IMR-90 (cell line): Measurements from ENCODE around the gene ARHGAP23. TPM values are rescaled to one million over a fixed set of nuclear protein-coding genes. Genes with fewer than 3 reads are reported as not detected.

Source experiments
- ATAC-seq: fragments of 200-7000 bp; cut with Tn5 transposase; 2 replicates; pipeline ENCODE4 v1.9.1; 2020; ENCODE audit warnings: low read depth, mild to moderate bottlenecking, moderate library complexity
- BruUV-seq: library from RNA; stranded (reverse); fragments of 400-500 nt; replicated peaks from 2 replicates; lab custom pipeline; 2021; lab: Mats Ljungman, UMichigan
- CTCF ChIA-PET: fragments of 300-600 bp; formaldehyde crosslinking; extraction: SDS; loops from one replicate; lab custom pipeline; 2021; ENCODE audit warnings: antibody characterized with exemption; lab: Yijun Ruan, JAX
- POLR2A ChIA-PET: fragments of 300-600 bp; sonication (Branson Sonifier 250); formaldehyde crosslinking; loops from one replicate; lab custom pipeline; 2022; ENCODE audit warnings: antibody characterized with exemption; ENCODE audit not compliant: unreplicated experiment; lab: Charles Lee
- DNase-seq: peaks from one replicate; pipeline ENCODE4 v3.0.0; 2013
- H2AFZ ChIP-seq: replicated peaks from 2 replicates; pipeline ENCODE3; 2013; ENCODE audit warnings: low read length, mild to moderate bottlenecking; ENCODE audit not compliant: poor library complexity
- H2AK5ac ChIP-seq: 2 replicates; pipeline ENCODE4 v1.6.1; 2013; ENCODE audit warnings: low read depth, low read length, inconsistent platforms
- H2AK9ac ChIP-seq: replicated peaks from 2 replicates; pipeline ENCODE3; 2013; ENCODE audit warnings: mild to moderate bottlenecking, low read depth, low read length, moderate library complexity; ENCODE audit not compliant: poor library complexity
- H2BK120ac ChIP-seq: 2 replicates; pipeline ENCODE4 v1.6.1; 2013; ENCODE audit warnings: low read depth, low read length, inconsistent platforms
- H2BK15ac ChIP-seq: 3 replicates; pipeline ENCODE4 v1.6.1; 2013; ENCODE audit warnings: low read depth, low read length, inconsistent platforms
- H2BK20ac ChIP-seq: 2 replicates; pipeline ENCODE4 v1.6.1; 2013; ENCODE audit warnings: low read depth, mild to moderate bottlenecking, inconsistent platforms, low read length, moderate library complexity
- H2BK5ac ChIP-seq: 2 replicates; pipeline ENCODE4 v1.6.1; 2013; ENCODE audit warnings: mild to moderate bottlenecking, low read depth, low read length, inconsistent platforms; ENCODE audit not compliant: poor library complexity, severe bottlenecking
- H3K14ac ChIP-seq: replicated peaks from 2 replicates; pipeline ENCODE4 v1.6.1; 2013; ENCODE audit warnings: low read depth, low read length, inconsistent platforms
- H3K18ac ChIP-seq: 2 replicates; pipeline ENCODE4 v1.6.1; 2013; ENCODE audit warnings: low read depth, low read length, control low read depth
- H3K23ac ChIP-seq: 2 replicates; pipeline ENCODE4 v1.6.1; 2013; ENCODE audit warnings: low read depth, low read length, inconsistent platforms
- H3K27ac ChIP-seq: 2 replicates; pipeline ENCODE4 v1.5.1; 2013; ENCODE audit warnings: mild to moderate bottlenecking, control low read depth, low read length; ENCODE audit not compliant: insufficient read depth
- H3K27me3 ChIP-seq: 2 replicates; pipeline ENCODE4 v1.6.1; 2013; ENCODE audit warnings: low read length; ENCODE audit not compliant: control insufficient read depth, insufficient read depth
- H3K36me3 ChIP-seq: 2 replicates; pipeline ENCODE4 v1.6.1; 2013; ENCODE audit warnings: low read length, mixed read lengths; ENCODE audit not compliant: control insufficient read depth, insufficient read depth
- H3K4ac ChIP-seq: 2 replicates; pipeline ENCODE4 v1.6.1; 2013; ENCODE audit warnings: low read depth, low read length, inconsistent platforms
- H3K4me1 ChIP-seq: 2 replicates; pipeline ENCODE4 v1.6.1; 2013; ENCODE audit warnings: low read length, mixed read lengths; ENCODE audit not compliant: control insufficient read depth, insufficient read depth
- H3K4me2 ChIP-seq: 2 replicates; pipeline ENCODE4 v1.6.1; 2013; ENCODE audit warnings: low read depth, mild to moderate bottlenecking, control low read depth, low read length, moderate library complexity
- H3K4me3 ChIP-seq: 2 replicates; pipeline ENCODE4 v1.5.1; 2013; ENCODE audit warnings: low read depth, mild to moderate bottlenecking, control low read depth, low read length, moderate library complexity; ENCODE audit not compliant: insufficient read depth
- H3K56ac ChIP-seq: 2 replicates; pipeline ENCODE4 v1.6.1; 2013; ENCODE audit warnings: low read length, inconsistent platforms; ENCODE audit not compliant: insufficient read depth; ENCODE audit errors: extremely low read depth
- H3K79me1 ChIP-seq, 2 experiments: 2 replicates each; pipeline ENCODE4 v1.6.1; 2013; ENCODE audit warnings: low read length in 2 of 2, inconsistent platforms in 1 of 2, low read depth in 1 of 2
- H3K9ac ChIP-seq: 2 replicates; pipeline ENCODE4 v1.6.1; 2013; ENCODE audit warnings: low read depth, low read length, control low read depth
- H3K9me1 ChIP-seq: 2 replicates; pipeline ENCODE4 v1.6.1; 2013; ENCODE audit warnings: low read length, inconsistent platforms; ENCODE audit not compliant: insufficient read depth
- H3K9me3 ChIP-seq: 2 replicates; pipeline ENCODE4 v1.6.1; 2013; ENCODE audit warnings: low read length; ENCODE audit not compliant: control insufficient read depth, insufficient read depth
- H4K20me1 ChIP-seq: 2 replicates; pipeline ENCODE4 v1.6.1; 2013; ENCODE audit warnings: low read length, inconsistent platforms; ENCODE audit not compliant: insufficient read depth
- H4K5ac ChIP-seq: 2 replicates; pipeline ENCODE4 v1.6.1; 2013; ENCODE audit warnings: mild to moderate bottlenecking, low read depth, low read length, control low read depth
- H4K8ac ChIP-seq, 2 experiments: 2 replicates each; pipeline ENCODE4 v1.6.1; 2013; ENCODE audit warnings: low read depth in 2 of 2, low read length in 2 of 2, control low read depth in 1 of 2, inconsistent platforms in 1 of 2
- H4K91ac ChIP-seq: 2 replicates; pipeline ENCODE4 v1.6.1; 2013; ENCODE audit warnings: low read depth, low read length, inconsistent platforms; ENCODE audit not compliant: insufficient read depth
- CEBPB ChIP-seq: IDR thresholded peaks from 2 replicates; pipeline ENCODE4 v1.6.1; 2012; ENCODE audit warnings: low read depth, low read length, improper control_type of control experiment
- CTCF ChIP-seq: conservative IDR thresholded peaks from 2 replicates; pipeline ENCODE4 v1.5.1; 2012; ENCODE audit warnings: mild to moderate bottlenecking, low read depth, low read length, improper control_type of control experiment
- ELK1 ChIP-seq: fragments of 150-350 bp; IDR thresholded peaks from 2 replicates; pipeline ENCODE4 v1.6.1; 2016; ENCODE audit warnings: low read depth, mild to moderate bottlenecking, low read length, moderate library complexity, borderline replicate concordance
- FOS ChIP-seq: fragments of 150-350 bp; IDR thresholded peaks from 2 replicates; pipeline ENCODE4 v1.6.1; 2016; ENCODE audit warnings: low read depth, low read length
- MAZ ChIP-seq: IDR thresholded peaks from 2 replicates; pipeline ENCODE4 v1.6.1; 2012; ENCODE audit warnings: low read depth, mild to moderate bottlenecking, low read length, improper control_type of control experiment, moderate library complexity, borderline replicate concordance
- NFE2L2 ChIP-seq: fragments of 150-350 bp; IDR thresholded peaks from 2 replicates; pipeline ENCODE4 v1.6.1; 2016; ENCODE audit warnings: low read depth, mild to moderate bottlenecking, low read length
- POLR2A ChIP-seq: IDR thresholded peaks from 2 replicates; pipeline ENCODE4 v1.6.1; 2012; ENCODE audit warnings: mild to moderate bottlenecking, low read depth, low read length
- RAD21 ChIP-seq: IDR thresholded peaks from 2 replicates; pipeline ENCODE4 v1.6.1; 2012; ENCODE audit warnings: low read length, improper control_type of control experiment
- SMC3 ChIP-seq: fragments of 150-350 bp; IDR thresholded peaks from 2 replicates; pipeline ENCODE4 v1.6.1; 2016; ENCODE audit warnings: low read depth, mild to moderate bottlenecking, antibody characterized with exemption, low read length, moderate library complexity
- USF2 ChIP-seq: fragments of 150-350 bp; IDR thresholded peaks from 2 replicates; pipeline ENCODE4 v1.6.1; 2017; ENCODE audit warnings: mild to moderate bottlenecking, antibody characterized with exemption, low read length, low read depth
- WGBS, 2 experiments: methylation state at CpG; one replicate each; pipeline versions ENCODE4 v1.1.5 to v1.1.7; 2013; ENCODE audit warnings: missing lambda C conversion rate in 2 of 2; ENCODE audit not compliant: insufficient read length in 1 of 2; ENCODE audit errors: extremely low coverage in 2 of 2; 5-methylcytosine and 5-hydroxymethylcytosine counted together
- dilution Hi-C: fragments of 300-500 bp; cut with HindIII; formaldehyde crosslinking; loops from one replicate; pipeline ENCODE4 v1.14.3; 2018; ENCODE audit warnings: low sequenced_read_pairs; ENCODE audit not compliant: unreplicated experiment
- in situ Hi-C: fragments of 300-500 bp; cut with MboI; formaldehyde crosslinking; loops from 3 replicates; pipeline ENCODE4 v1.14.3; 2019; ENCODE audit warnings: low sequenced_read_pairs, inconsistent platforms, mixed read lengths
- intact Hi-C: fragments of 100-400 bp; cut with micrococcal nuclease; formaldehyde crosslinking; loops from 2 replicates; pipeline ENCODE4 v1.10.0; 2022
- polyA plus RNA-seq, 3 experiments: library from polyadenylated mRNA; depleted of rRNA; stranded (reverse); fragments of >200 nt; gene quantifications; 2 replicates each; pipeline ENCODE4 v1.2.3, GENCODE V29; 2012; ENCODE audit warnings: low replicate concordance in 1 of 3
- total RNA-seq: library from RNA; depleted of rRNA; stranded (reverse); fragments of >200 nt; gene quantifications from 2 replicates; pipeline ENCODE4 v1.2.3, GENCODE V29; 2012

ARHGAP23 gene
- total and polyA plus RNA-seq, 2 of the 4 experiments (the other 2 are of a cell fraction): 9.3 to 43.3 TPM

GRCh38 chr17:38444151-38444550, 15.9 kb downstream of the ARHGAP23 start:
- H2BK5ac ChIP-seq: no peak overlapping the region
- H3K9me1 ChIP-seq: peaks cover 24% of the 10 kb centered on the region
- H3K14ac ChIP-seq: no peak overlapping the region; the same call in 1 of the 2 replicates
- POLR2A ChIA-PET: no interaction called here
- in situ Hi-C loops (loop anchor here (5.0 kb wide), 1 partner anchor 38 kb away; no protein-coding TSS in a partner anchor), dilution Hi-C loops (no loop called here), intact Hi-C loops (loop anchor here (5.0 kb wide), 2 partner anchors 43 to 223 kb away; no protein-coding TSS in a partner anchor)
- no peak overlapping the region for H3K4me2 ChIP-seq
- H3K4me1 ChIP-seq: peaks cover 29% of the 10 kb centered on the region
- H3K9ac ChIP-seq: no peak overlapping the region
- no peak overlapping the region for H4K8ac ChIP-seq
- H2AFZ ChIP-seq: peak overlapping the region; percentile 85
- no peak overlapping the region for H4K5ac ChIP-seq
- H4K91ac ChIP-seq: peak overlapping the region; percentile 62
- no peak overlapping the region for H3K56ac ChIP-seq
- H3K27me3 ChIP-seq: no peaks in the 10 kb centered on the region
- peak overlapping the region; percentile 37; the same call in 1 of the 2 replicates for H2AK5ac ChIP-seq
- no peak overlapping the region; the same call in 1 of the 2 replicates for H3K27ac ChIP-seq
- TF ChIP-seq USF2 (peak; percentile 7; the same call in 1 of the 2 replicates), MAZ (peak; percentile 62; the same call in 1 of the 2 replicates), ELK1 (no peak), SMC3 (peak; percentile 98), CTCF (peak; percentile 96), POLR2A (peak; percentile 52; the same call in 1 of the 2 replicates), FOS (no peak), CEBPB (no peak), RAD21 (peak; percentile 98), NFE2L2 (no peak)
- CTCF ChIA-PET: interaction anchor here (0.9 kb wide), 1 partner anchor 21 kb away, joined by 3 read pairs; no protein-coding TSS in a partner anchor
- H3K4me3 ChIP-seq: no peak overlapping the region
- WGBS, 2 experiments: no CpG with 5 or more reads among the region's 14 CpGs
- DNase-seq (peak; percentile 63), ATAC-seq (peak; percentile 88)
- H3K79me1 ChIP-seq: peaks cover 31 to 87% of the 10 kb centered on the region in 2 experiments
- H2BK20ac ChIP-seq: no peak overlapping the region; the same call in 1 of the 2 replicates
- H3K18ac ChIP-seq: no peak overlapping the region
- BruUV-seq: no TSS peak
- H2BK120ac ChIP-seq: peak overlapping the region; percentile 59; the same call in 1 of the 2 replicates
- H2BK15ac ChIP-seq: no peak overlapping the region
- no peaks in the 10 kb centered on the region for H3K9me3 ChIP-seq
- H3K23ac ChIP-seq: no peak overlapping the region
- H3K36me3 ChIP-seq: peaks cover 3% of the 10 kb centered on the region; the same call in 1 of the 2 replicates
- peak overlapping the region; percentile 50 for H3K4ac ChIP-seq
- peak overlapping the region; percentile 89 for H2AK9ac ChIP-seq
- peaks cover 63% of the 10 kb centered on the region for H4K20me1 ChIP-seq
